NCI-H2029 treated with DMSO at 0.1 percent for 48 hours (cell line): ENCODE data around the gene DBNL.

Experiments used
- DNase-seq: peaks from one replicate; lab custom pipeline; 2025; lab: John Stamatoyannopoulos, UW

DBNL gene

GRCh38 chr7:44062180-44062902 is 17.8 kb downstream of the DBNL start:
- DNase-seq: no peak

- no peak for DNase-seq
Measured at GRCh38 chr7:44062903-44063295, 18.4 kb downstream of the DBNL start.

- DNase-seq: no peak
Measured at GRCh38 chr7:44063547-44063893, 19.0 kb downstream of the DBNL start.

GRCh38 chr7:44063894-44064651 is 19.6 kb downstream of the DBNL start:
- no peak for DNase-seq

- DNase-seq: no peak
Measured at GRCh38 chr7:44064791-44065430, 20.4 kb downstream of the DBNL start.

- no peak for DNase-seq
Measured at GRCh38 chr7:44065431-44066110, 21.1 kb downstream of the DBNL start, which contains the start of gene PGAM2. Gene PGAM2 (minus strand): TSS chr7:44065567. CDS start chr7:44065529, 38 bp downstream.

- no peak for DNase-seq
Measured at GRCh38 chr7:44066111-44066460, 21.6 kb downstream of the DBNL start.

GRCh38 chr7:44066494-44067063 is 22.1 kb downstream of the DBNL start:
- DNase-seq: no peak

GRCh38 chr7:44067064-44067951 is 22.8 kb downstream of the DBNL start:
- no peak for DNase-seq

- no peak for DNase-seq
Measured at GRCh38 chr7:44068054-44068453, 23.6 kb downstream of the DBNL start.

GRCh38 chr7:44071726-44072363 is 27.3 kb downstream of the DBNL start:
- DNase-seq: no peak

GRCh38 chr7:44072364-44073231 is 28.1 kb downstream of the DBNL start:
- no peak for DNase-seq

GRCh38 chr7:44073664-44074348 is 29.3 kb downstream of the DBNL start:
- DNase-seq: no peak

- no peak for DNase-seq
Measured at GRCh38 chr7:44074349-44074695, 29.8 kb downstream of the DBNL start.

GRCh38 chr7:44075296-44076075 is 31.0 kb downstream of the DBNL start:
- no peak for DNase-seq

- DNase-seq: no peak
Measured at GRCh38 chr7:44076101-44076895, 31.8 kb downstream of the DBNL start.

- DNase-seq: no peak
Measured at GRCh38 chr7:44077061-44077460, 32.6 kb downstream of the DBNL start.

- DNase-seq: no peak
Measured at GRCh38 chr7:44077681-44078091, 33.2 kb downstream of the DBNL start.
